Lung (tissue), 12 donors: ENCODE data around the gene CACNA1I. TPM values are rescaled to one million over a fixed set of nuclear protein-coding genes. Genes with fewer than 3 reads are reported as not detected.

Experiments
- ATAC-seq: fragments of 200-7000 bp; cut with Tn5 transposase; one replicate; pipeline ENCODE4 v1.9.1; 2020; ENCODE audit warnings: moderate number of reproducible peaks; ENCODE audit not compliant: insufficient read depth, low FRiP score
- DNase-seq, 3 donors: peaks; one replicate each; pipeline ENCODE4 v3.0.0-alpha.2; 2013 to 2017
- H3K27ac ChIP-seq, 2 donors: one replicate each; pipeline ENCODE4 v1.5.1; 2013; ENCODE audit warnings: mild to moderate bottlenecking in 2 of 2, moderate library complexity in 2 of 2, control low read depth in 1 of 2, inconsistent platforms in 1 of 2, low read depth in 1 of 2, low read length in 1 of 2
- H3K27me3 ChIP-seq, 3 donors: one replicate each; pipeline ENCODE4 v1.5.1; 2013; ENCODE audit warnings: low read length in 2 of 3; ENCODE audit not compliant: control insufficient read depth in 3 of 3, insufficient read depth in 3 of 3
- H3K36me3 ChIP-seq, 4 donors: one replicate each; pipeline ENCODE4 v1.5.1; 2013; ENCODE audit warnings: low read length in 4 of 4, mild to moderate bottlenecking in 1 of 4, moderate library complexity in 1 of 4; ENCODE audit not compliant: control insufficient read depth in 4 of 4, insufficient read depth in 4 of 4
- H3K4me1 ChIP-seq, 5 donors: one replicate each; pipeline ENCODE4 v1.5.1; 2013; ENCODE audit warnings: low read length in 5 of 5, mild to moderate bottlenecking in 2 of 5, moderate library complexity in 1 of 5; ENCODE audit not compliant: control insufficient read depth in 5 of 5, insufficient read depth in 5 of 5
- H3K4me3 ChIP-seq: one replicate; pipeline ENCODE4 v1.5.1; 2013; ENCODE audit warnings: mild to moderate bottlenecking, control low read depth, moderate library complexity
- H3K9ac ChIP-seq, 2 donors: one replicate each; pipeline ENCODE4 v1.5.1; 2013; ENCODE audit warnings: low read length in 2 of 2, control low read depth in 1 of 2; ENCODE audit not compliant: insufficient read depth in 1 of 2
- H3K9me3 ChIP-seq, 4 donors: one replicate each; pipeline ENCODE4 v1.5.1; 2013; ENCODE audit warnings: low read length in 3 of 4, mild to moderate bottlenecking in 1 of 4, moderate library complexity in 1 of 4; ENCODE audit not compliant: control insufficient read depth in 4 of 4, insufficient read depth in 3 of 4
- WGBS, 2 donors: extraction: QIAGEN DNeasy Blood & Tissue Kit; methylation state at CpG; one replicate each; pipeline ENCODE4 v1.1.7; 2013; 5-methylcytosine and 5-hydroxymethylcytosine counted together
- polyA plus RNA-seq, 2 donors: library from polyadenylated mRNA; stranded (reverse); fragments of 200-250 nt; gene quantifications; one replicate each; pipeline ENCODE4 v1.2.1, GENCODE V29; 2013
- total RNA-seq, 2 donors: library from RNA; depleted of rRNA in 1 of 2; stranded (reverse); fragments of >200 nt in 1 of 2; gene quantifications; one replicate each; pipeline ENCODE4 v1.2.1, GENCODE V29; 2014 to 2021
- TF ChIP-seq, protein P1 (sequence below): IDR thresholded peaks from 2 replicates; pipeline ENCODE4 v1.5.1; 2012; ENCODE audit warnings: mild to moderate bottlenecking; ENCODE audit errors: control extremely low read depth, extremely low read depth
- donor health status: control.
- donor health status: control.
- donor health status: Bipolar disorder and iron deficiency.
- donor health status: healthy.
- donor health status: DM: yes; HTN: yes; CAD: no.

The CACNA1I gene
- total and polyA plus RNA-seq, 4 donors = 0.07 to 0.22 (median 0.16) TPM

DNA sequence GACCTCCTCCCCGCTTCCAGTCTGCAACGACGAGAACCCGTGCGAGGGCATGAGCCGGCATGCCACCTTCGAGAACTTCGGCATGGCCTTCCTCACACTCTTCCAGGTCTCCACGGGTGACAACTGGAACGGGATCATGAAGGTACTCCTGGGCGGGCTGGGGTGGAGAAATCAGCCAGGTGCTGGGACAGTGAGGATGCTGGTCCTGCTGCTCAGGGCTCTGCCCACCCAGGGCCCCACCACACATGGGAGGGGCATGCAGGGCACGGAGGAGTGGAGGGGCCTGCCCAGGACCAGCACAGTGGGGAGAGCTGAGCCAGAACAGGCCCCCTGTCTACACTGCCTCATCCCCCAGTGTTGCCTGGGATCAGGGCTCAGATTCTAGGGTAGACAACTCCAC is 107.4 kb downstream of the CACNA1I start:
- peaks cover 0 to 15% (median 0%) of the 10 kb centered on the region in 3 donors for H3K27me3 ChIP-seq

DNA sequence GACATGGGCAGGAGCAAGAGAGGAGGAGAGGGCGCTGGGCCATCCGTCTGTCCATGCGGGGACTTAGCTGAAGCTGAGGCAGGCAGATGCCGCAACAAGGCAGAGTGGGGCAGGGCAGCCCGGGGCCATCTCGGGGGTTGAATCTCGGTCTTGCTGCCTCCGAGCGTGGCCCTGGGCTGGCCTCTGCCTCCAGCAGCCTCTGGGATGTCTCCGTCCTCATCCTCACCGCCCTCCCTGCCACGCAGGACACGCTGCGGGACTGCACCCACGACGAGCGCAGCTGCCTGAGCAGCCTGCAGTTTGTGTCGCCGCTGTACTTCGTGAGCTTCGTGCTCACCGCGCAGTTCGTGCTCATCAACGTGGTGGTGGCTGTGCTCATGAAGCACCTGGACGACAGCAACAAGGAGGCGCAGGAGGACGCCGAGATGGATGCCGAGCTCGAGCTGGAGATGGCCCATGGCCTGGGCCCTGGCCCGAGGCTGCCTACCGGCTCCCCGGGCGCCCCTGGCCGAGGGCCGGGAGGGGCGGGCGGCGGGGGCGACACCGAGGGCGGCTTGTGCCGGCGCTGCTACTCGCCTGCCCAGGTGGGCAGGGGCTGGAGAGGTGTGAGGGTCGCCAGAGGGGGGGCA is 108.4 kb downstream of the CACNA1I start:
- H3K36me3 ChIP-seq = no peaks in the 10 kb centered on the region
- H3K4me1 ChIP-seq = no peaks in the 10 kb centered on the region
- ATAC-seq = no peak
- H3K27ac ChIP-seq = no peak overlapping the region
- TF ChIP-seq, protein P1, sequence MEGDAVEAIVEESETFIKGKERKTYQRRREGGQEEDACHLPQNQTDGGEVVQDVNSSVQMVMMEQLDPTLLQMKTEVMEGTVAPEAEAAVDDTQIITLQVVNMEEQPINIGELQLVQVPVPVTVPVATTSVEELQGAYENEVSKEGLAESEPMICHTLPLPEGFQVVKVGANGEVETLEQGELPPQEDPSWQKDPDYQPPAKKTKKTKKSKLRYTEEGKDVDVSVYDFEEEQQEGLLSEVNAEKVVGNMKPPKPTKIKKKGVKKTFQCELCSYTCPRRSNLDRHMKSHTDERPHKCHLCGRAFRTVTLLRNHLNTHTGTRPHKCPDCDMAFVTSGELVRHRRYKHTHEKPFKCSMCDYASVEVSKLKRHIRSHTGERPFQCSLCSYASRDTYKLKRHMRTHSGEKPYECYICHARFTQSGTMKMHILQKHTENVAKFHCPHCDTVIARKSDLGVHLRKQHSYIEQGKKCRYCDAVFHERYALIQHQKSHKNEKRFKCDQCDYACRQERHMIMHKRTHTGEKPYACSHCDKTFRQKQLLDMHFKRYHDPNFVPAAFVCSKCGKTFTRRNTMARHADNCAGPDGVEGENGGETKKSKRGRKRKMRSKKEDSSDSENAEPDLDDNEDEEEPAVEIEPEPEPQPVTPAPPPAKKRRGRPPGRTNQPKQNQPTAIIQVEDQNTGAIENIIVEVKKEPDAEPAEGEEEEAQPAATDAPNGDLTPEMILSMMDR = no peak
- peaks cover 0 to 16% (median 0%) of the 10 kb centered on the region in 3 donors for H3K27me3 ChIP-seq
- no peak for DNase-seq
- 90 to 94% methylated on average over 46 to 47 of the region's 47 CpGs for WGBS, 2 donors
- no peak overlapping the region for H3K4me3 ChIP-seq
- H3K9me3 ChIP-seq = peaks cover 0 to 2% (median 0%) of the 10 kb centered on the region in 4 donors
- no peak overlapping the region for H3K9ac ChIP-seq

More for the DNA sequence above, 107.4 kb downstream of the CACNA1I start:
- no peak overlapping the region for H3K9ac ChIP-seq
- no peak overlapping the region for H3K27ac ChIP-seq
- TF ChIP-seq, protein P1 = no peak
- no peaks in the 10 kb centered on the region for H3K4me1 ChIP-seq
- 92 to 93% methylated on average over 12 of the region's 12 CpGs for WGBS, 2 donors
- peaks cover 0 to 12% (median 0%) of the 10 kb centered on the region in 4 donors for H3K9me3 ChIP-seq
- no peak for DNase-seq
- no peaks in the 10 kb centered on the region for H3K36me3 ChIP-seq
- no peak overlapping the region for H3K4me3 ChIP-seq
- no peak for ATAC-seq

DNA sequence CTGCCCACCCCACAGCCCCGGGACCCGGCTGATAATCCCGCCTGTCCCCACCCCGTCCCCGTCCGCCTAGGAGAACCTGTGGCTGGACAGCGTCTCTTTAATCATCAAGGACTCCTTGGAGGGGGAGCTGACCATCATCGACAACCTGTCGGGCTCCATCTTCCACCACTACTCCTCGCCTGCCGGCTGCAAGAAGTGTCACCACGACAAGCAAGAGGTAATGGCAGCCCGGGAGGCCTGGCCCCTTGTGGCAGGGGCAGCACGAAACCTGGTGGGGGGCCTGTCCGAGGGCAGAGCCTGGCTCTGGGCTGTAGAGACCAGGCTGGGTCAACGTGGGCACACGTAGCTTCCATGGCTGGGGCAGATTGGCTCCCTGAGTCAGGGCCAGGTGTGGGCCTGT is 109.1 kb downstream of the CACNA1I start:
- H3K4me1 ChIP-seq = no peaks in the 10 kb centered on the region
- TF ChIP-seq, protein P1 = no peak
- ATAC-seq = no peak
- H3K36me3 ChIP-seq = no peaks in the 10 kb centered on the region
- WGBS, 2 donors = 85 to 88% methylated on average over 17 of the region's 17 CpGs
- H3K4me3 ChIP-seq = no peak overlapping the region
- no peak overlapping the region for H3K9ac ChIP-seq
- H3K27ac ChIP-seq = no peak overlapping the region
- peaks cover 0 to 16% (median 4%) of the 10 kb centered on the region in 3 donors for H3K27me3 ChIP-seq
- peaks cover 0 to 2% (median 0%) of the 10 kb centered on the region in 4 donors for H3K9me3 ChIP-seq
- DNase-seq = no peak
